ENCODE data around the gene PLLP. TPM values are rescaled to one million over a fixed set of nuclear protein-coding genes. Genes with fewer than 3 reads are reported as not detected.
"Not testable (repeated sequence)": the region's sequence is repeated elsewhere in the genome, so short reads cannot be mapped to it uniquely, and the experiment has no call there.

PLLP gene
- total RNA-seq, 1 experiment from 2014 or later: 0.13 TPM

DNA sequence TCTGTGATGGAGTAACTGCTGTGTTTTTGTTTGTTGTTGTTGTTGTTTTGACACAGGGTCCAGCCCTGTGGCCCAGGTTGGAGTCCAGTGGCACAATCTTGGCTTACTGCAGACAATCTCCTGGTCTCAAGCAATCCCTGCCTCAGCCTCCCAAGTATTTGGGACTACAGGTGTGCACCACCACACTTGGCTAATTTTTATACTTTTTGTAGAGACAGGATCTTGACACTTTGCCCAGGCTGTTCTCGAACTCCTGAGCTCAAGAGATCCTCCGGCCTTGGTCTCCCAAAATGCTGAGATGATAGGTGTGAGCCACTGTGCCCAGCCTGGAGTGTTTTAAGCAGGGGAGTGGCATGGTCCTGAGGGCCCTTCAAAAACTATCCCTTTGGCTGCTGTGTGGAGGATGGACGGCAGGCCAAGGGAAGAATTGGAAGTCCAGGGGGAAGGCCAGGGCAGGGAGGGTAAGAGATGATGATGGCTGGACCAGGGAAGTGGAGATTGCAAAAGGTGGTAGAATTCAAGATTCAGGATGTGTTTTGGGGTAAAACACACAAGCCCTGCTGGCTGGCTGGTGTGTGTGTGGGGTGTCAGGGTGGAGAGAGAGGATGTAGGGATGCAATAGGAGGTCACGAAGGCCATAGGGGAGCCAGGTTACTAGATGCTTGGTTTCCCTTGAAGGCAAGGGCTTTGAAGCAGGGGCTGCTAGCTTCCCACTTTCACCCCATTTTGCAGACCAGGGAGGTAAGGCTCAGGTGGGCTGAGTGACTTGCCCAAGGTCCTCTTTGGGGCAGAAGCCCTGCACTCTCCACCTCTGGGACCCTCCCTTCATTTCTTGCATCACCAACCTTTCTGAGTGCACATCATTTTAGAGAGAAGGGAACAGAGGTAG is 18.8 kb upstream of the PLLP start:
- no peak for DNase-seq (ENCODE audit: low spot score)

DNA sequence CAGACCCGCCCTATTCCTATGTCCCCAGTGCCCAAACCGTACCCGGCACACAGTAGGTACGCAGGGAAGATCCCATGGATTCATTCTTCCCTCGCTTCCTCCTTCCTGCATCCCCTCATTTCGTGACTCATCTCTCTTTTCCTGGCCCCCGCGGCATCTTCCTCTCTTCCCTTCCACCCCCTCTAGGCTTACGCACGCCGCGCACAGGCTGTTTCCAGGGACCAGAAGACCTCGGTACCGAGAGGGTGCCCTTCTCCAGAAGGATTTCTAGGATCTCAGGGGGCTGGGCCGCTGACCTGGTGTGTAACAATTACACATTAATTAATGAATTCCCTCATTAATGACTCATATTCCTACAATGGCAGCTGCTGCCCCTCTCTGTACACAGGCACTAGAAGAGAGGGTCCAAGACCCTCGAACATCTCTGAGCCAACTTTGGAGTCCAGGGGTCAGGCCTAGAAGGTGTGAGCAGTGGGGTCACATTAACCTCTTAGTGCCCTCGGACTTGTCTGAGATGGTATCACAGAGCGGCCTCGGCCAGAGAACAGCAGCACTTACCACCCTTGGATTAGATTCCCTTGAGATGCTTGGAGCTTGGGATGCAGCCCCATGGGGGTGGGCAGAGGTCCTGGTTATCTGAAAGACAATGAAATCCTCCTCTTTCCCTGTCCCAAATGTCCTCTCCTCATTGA is 16.8 kb upstream of the PLLP start:
- no peak for DNase-seq (ENCODE audit: low spot score)

- DNase-seq (ENCODE audit: low spot score): peak; percentile 99
These were observed 16.1 kb upstream of the PLLP start for GRCh38 chr16:57300387-57301125.

DNA sequence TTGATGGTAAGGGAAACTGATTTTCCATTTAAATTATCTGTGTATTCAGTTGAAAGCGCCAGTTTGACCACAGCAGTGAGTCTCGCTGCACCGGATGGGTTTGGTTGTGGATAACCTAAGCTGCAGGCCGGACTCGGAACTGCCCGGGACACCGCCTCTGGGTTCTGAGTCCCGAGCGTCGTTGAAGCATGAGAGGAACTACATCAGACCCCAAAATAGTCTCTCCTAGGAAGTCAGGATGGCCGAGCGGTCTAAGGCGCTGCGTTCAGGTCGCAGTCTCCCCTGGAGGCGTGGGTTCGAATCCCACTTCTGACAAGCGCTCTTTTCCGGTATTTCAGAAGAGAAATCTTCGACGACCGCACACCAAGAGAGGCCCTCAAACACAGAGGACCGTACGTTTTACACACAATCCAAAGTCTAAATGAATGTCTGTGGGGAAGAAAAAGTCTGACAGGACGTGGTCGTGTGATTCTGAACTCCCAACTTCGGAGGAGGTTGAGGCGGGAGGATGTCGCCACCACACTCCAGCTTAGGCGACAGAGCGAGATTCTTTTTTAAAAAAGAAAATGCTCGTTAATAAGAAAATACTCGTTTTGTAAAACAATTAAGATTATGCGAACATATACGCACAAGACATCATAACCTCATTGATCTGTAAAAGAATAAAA is 15.4 kb upstream of the PLLP start:
- peak; percentile 92 for DNase-seq (ENCODE audit: low spot score)

- DNase-seq (ENCODE audit: low spot score): no peak
These were observed 14.7 kb upstream of the PLLP start for GRCh38 chr16:57299009-57299718.

DNA sequence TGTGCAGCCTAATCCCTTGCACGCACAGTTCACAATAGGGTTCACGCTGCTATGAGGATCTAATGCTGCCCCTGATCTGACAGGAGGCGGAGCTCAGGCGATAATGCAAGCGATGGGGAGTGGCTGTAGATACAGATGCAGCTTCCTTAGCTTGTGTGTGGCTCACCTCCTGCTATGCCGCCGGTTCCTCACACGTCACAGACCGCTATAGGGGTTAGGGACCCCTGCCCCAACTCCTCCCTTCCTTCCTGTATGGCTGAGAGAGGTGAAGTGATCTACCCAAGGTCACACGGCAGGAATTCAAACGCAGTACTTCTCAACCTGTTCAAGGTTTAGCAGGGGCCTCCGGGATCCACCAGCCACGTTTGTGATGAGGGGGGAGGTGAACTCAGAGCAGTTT is 13.4 kb upstream of the PLLP start:
- DNase-seq (ENCODE audit: low spot score): no peak

- no peak for DNase-seq (ENCODE audit: low spot score)
These were observed 5.2 kb upstream of the PLLP start for GRCh38 chr16:57289391-57290257.

DNA sequence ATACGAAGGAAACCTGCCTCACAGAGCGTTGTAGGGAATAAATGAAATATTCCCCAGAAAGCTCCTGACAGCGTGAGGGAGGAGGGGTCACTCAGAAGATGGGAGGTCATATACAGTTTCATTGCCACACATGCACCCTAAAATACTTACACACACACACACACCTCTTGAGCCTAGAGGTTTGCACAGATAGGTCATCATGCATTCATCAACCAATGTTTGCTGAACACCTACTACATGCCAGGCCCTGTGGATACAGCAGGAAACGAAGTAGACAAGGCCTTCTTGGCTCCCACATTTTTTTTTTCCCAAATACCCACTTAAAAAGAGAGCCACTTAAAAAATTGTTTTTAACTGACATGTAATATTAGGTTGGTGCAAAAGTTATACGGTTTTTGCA is 907 bp upstream of the PLLP start:
- DNase-seq (ENCODE audit: low spot score): no peak

GRCh38 chr16:57284952-57285363 is 486 bp upstream of the PLLP start:
- no peak for DNase-seq (ENCODE audit: low spot score)

GRCh38 chr16:57283959-57284208 is 588 bp downstream of the PLLP start:
- DNase-seq (ENCODE audit: low spot score): no peak

GRCh38 chr16:57283214-57283958 is 1.1 kb downstream of the PLLP start:
- DNase-seq (ENCODE audit: low spot score): no peak

DNA sequence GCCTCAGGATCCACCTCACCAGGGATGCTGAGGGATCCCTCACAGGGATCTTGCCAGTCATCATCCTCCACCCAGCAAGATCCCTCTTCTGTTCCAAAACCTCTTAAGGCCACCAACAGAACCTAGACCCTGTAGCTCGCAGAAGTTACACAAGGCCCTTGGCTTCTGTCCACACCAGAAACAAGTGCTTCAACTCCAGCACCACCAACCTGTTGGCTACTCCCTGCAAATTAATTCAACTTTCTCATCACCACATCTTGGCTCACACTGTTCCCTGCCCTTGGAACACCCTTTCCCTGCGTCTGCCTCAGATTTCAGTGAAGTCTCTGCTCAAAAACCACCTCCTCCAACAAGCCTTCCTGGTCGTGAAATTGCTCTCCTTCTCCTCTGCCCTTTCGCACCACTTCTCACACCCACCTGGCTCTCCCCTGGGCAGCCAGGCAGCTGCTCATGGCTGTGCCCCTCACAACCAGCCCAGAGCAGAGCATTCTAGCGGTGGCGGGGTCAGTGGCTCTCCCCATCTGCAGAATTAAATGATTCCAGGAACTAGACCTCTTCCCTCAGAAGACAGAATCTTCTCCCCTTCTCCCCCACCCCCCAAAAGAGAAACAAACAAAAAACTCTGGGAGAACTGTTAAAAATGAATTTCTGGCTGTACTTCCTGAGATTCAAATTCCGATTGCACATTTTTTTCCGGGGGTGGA is 1.8 kb downstream of the PLLP start:
- no peak for DNase-seq (ENCODE audit: low spot score)

DNA sequence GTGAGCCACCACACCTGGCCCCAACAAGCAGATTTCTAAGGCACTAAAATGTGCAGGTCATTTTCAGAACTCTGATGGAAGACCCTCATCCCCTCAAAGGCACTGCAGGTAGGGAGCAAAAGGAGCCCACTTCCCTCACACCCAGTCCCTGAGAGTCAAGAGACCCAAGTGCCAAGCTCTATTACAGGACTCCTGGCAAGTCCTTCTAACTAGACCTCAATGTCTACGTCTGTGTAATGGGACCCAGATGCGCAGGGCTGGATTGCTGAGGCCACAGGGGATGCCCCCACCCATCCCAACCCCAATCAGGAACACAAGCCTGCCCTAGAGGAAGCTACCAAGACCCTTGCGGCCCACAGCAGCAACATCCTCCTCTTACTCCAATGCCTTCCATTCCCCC is 2.7 kb downstream of the PLLP start:
- no peak for DNase-seq (ENCODE audit: low spot score)

GRCh38 chr16:57279780-57280638 is 4.5 kb downstream of the PLLP start:
- DNase-seq (ENCODE audit: low spot score): no peak

DNA sequence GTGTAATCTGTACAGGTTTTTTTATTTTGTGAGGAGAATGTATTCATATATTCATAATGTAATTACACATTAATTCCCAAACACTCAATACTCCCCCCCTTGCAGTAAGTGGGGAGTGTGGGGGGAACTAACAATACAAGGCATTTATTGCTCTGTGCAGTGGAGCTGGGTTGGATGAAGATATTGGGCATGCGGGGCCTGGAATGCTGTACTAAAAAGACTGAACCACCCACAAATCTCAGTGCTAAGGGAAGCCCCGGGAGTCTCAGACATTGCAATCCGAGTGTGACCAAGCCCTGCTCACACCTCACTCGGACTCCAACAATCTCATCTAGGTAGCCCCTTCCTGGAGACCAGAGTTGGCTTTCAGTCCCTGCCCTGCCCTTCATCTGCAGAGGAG is 6.0 kb downstream of the PLLP start:
- DNase-seq (ENCODE audit: low spot score): no peak

DNA sequence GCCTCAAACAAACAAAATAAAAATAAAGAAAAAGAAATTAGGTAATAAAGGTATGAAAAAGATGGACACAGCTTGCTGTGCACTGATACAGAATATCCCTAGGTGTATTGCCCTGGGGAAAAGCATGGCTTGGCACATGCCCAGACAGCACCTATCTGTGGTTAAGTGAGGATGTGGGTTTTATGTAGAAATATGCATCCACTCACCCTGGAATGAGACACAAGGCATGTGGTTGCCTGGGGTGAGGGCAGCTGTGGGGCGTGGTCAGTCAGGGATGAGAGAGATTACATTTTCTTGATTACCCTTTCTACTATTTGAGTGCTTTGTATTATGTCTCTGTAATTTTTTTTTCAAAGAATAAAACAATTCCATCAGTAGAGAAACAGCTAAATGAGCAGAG is 6.9 kb downstream of the PLLP start:
- no peak for DNase-seq (ENCODE audit: low spot score)

DNA sequence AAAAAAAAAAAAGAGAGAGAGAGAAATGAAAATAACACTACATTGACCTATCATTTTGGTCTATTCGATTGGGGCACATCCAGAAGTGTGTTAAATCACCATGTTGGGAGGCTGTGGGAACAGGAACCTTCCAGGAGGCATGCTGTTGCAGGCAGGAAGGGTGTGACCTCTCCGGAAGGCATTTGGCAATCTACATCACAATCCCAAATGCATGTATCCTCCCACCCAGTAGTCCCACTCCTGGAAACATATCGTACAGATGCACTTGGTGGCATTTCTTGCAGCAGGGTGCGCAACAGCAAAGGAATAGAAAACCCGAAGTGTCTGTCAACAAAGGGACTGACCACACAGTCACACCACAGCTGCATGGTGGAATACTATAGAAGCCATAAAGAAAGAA is 7.9 kb downstream of the PLLP start:
- DNase-seq (ENCODE audit: low spot score): no peak

DNA sequence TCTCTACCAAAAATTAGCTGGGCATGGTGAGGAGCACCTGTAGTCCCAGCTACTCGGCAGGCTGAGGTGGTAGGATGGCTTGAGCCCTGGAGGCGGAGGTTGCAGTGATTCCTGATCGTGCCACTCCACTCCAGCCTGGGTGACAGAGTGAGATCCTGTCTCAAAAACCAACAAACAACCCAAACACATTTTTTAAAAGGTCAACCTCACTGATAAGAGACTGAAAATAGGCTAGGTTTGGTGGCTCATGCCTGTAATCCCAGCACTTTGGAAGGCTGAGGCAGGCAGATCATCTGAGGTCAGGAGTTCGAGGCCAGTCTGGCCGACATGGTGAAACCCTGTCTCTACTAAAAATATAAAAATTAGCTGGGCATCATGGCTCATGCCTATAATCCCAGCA is 8.5 kb downstream of the PLLP start:
- DNase-seq (ENCODE audit: low spot score): not testable (repeated sequence)
